HEK293 (cell line): ENCODE data around the gene INSIG2.

Experiments used
- CTCF ChIA-PET: fragments of 350-600 bp; formaldehyde crosslinking; extraction: SDS; loops from one replicate; lab custom pipeline; 2021; ENCODE audit warnings: antibody characterized with exemption; lab: Yijun Ruan, JAX
- POLR2A ChIA-PET: fragments of 300-600 bp; formaldehyde crosslinking; extraction: SDS; loops from one replicate; lab custom pipeline; 2020; ENCODE audit warnings: antibody characterized with exemption, inconsistent platforms; lab: Yijun Ruan, JAX
- H3K27ac ChIP-seq: fragments of 200-500 bp; sonication (Bioruptor generic); 2 replicates; pipeline ENCODE4 v1.5.1; 2014; ENCODE audit warnings: low read depth, low read length, control low read depth, inconsistent platforms; ENCODE audit errors: extremely low read depth
- H3K36me3 ChIP-seq, 2 experiments: fragments of 200-500 bp in 1 of 2; sonication (Bioruptor generic) in 1 of 2; 1 replicate in 1 of 2; 2 replicates in 1 of 2; pipeline ENCODE4 v1.5.1; 2014 to 2017; ENCODE audit warnings: inconsistent platforms in 2 of 2, low read length in 2 of 2; ENCODE audit not compliant: control insufficient read depth in 2 of 2, insufficient read depth in 1 of 2
- H3K4me1 ChIP-seq: fragments of 200-500 bp; sonication (Bioruptor generic); 2 replicates; pipeline ENCODE4 v1.5.1; 2014; ENCODE audit warnings: mild to moderate bottlenecking, low read length, inconsistent platforms; ENCODE audit not compliant: control insufficient read depth, insufficient read depth
- H3K4me3 ChIP-seq: 2 replicates; pipeline ENCODE4 v1.5.1; 2011; ENCODE audit warnings: low read depth, mild to moderate bottlenecking, control low read depth, low read length, moderate library complexity
- H3K9me3 ChIP-seq: fragments of 200-500 bp; sonication (Bioruptor generic); 2 replicates; pipeline ENCODE4 v1.5.1; 2014; ENCODE audit warnings: low read depth, low read length, inconsistent platforms; ENCODE audit not compliant: control insufficient read depth, insufficient read depth
- HOXD13 ChIP-seq: sonication (generic); formaldehyde crosslinking; IDR thresholded peaks from 2 replicates; pipeline ENCODE4 v1.8.0; 2022; ENCODE audit warnings: missing genetic modification reagents, borderline replicate concordance
- SALL2 ChIP-seq: fragments of 450-650 bp; formaldehyde crosslinking; IDR thresholded peaks from 2 replicates; pipeline ENCODE4 v1.5.0; 2017; ENCODE audit warnings: missing biosample characterization, mild to moderate bottlenecking, missing genetic modification characterization, borderline replicate concordance
- ZNF19 ChIP-seq: fragments of 450-650 bp; formaldehyde crosslinking; IDR thresholded peaks from 2 replicates; pipeline ENCODE4; 2016; ENCODE audit warnings: missing biosample characterization, missing genetic modification characterization, low read depth
- ZNF223 ChIP-seq: fragments of 450-650 bp; formaldehyde crosslinking; IDR thresholded peaks from 2 replicates; pipeline ENCODE4 v1.5.1; 2016; ENCODE audit warnings: missing biosample characterization, missing genetic modification characterization
- ZNF654 ChIP-seq: fragments of 450-650 bp; formaldehyde crosslinking; IDR thresholded peaks from 2 replicates; pipeline ENCODE4 v1.5.1; 2016; ENCODE audit warnings: low read depth, missing biosample characterization, missing genetic modification characterization
- TF ChIP-seq, protein P1 (sequence below): fragments of 450-650 bp; formaldehyde crosslinking; IDR thresholded peaks from 2 replicates; pipeline ENCODE4 v1.5.1; 2016; ENCODE audit warnings: missing biosample characterization, missing genetic modification characterization
- TF ChIP-seq, protein P2 (sequence below): fragments of 450-650 bp; formaldehyde crosslinking; IDR thresholded peaks from 2 replicates; pipeline ENCODE4 v1.5.1; 2017; ENCODE audit warnings: missing biosample characterization, missing genetic modification characterization
- TF ChIP-seq, protein P3 (sequence below): fragments of 450-650 bp; formaldehyde crosslinking; IDR thresholded peaks from 2 replicates; pipeline ENCODE4 v1.5.1; 2016; ENCODE audit warnings: missing biosample characterization, missing genetic modification characterization
- TF ChIP-seq, protein P4 (sequence below): fragments of 450-650 bp; formaldehyde crosslinking; IDR thresholded peaks from 2 replicates; pipeline ENCODE4 v1.5.1; 2016; ENCODE audit warnings: missing biosample characterization, missing genetic modification characterization
- TF ChIP-seq, protein P5 (sequence below): fragments of 450-650 bp; formaldehyde crosslinking; IDR thresholded peaks from 2 replicates; pipeline ENCODE4 v1.5.1; 2016; ENCODE audit warnings: missing biosample characterization, missing genetic modification characterization
- TF ChIP-seq, protein P6 (sequence below): fragments of 450-650 bp; formaldehyde crosslinking; IDR thresholded peaks from 2 replicates; pipeline ENCODE4 v1.5.1; 2017; ENCODE audit warnings: missing biosample characterization, missing genetic modification characterization
- TF ChIP-seq, protein P7 (sequence below): fragments of 450-650 bp; formaldehyde crosslinking; IDR thresholded peaks from 2 replicates; pipeline ENCODE4 v1.5.1; 2016; ENCODE audit warnings: missing biosample characterization, missing genetic modification characterization

INSIG2 gene

DNA sequence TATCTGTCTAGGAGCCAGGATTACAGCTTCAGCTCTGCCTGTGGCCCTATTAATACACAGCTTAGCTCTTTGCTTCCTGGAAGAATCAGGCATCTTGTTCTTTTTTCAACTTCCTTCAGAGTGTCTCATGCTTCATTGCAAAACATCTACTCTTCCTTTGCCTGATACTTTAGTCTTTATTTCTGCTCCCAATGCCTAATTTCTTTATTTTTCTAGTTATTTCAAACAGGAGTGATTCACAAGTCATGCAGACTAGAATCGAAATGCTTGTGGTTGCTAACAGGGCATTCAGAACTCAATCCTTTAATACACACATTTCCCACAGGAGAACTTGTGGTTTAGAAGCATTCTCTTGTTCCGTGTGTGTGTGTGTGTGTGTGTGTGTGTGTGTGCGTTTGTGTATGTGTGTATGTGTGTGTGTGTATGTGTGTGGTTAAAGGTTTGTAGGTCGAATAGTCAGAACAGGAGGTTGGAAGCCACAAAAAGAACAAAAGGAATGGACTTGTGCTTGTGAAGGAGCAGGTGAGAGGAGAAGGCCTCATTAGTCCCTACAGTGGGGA lies 28.3 kb upstream of the INSIG2 start:
- no peak overlapping the region for H3K4me3 ChIP-seq
- no peak overlapping the region for H3K27ac ChIP-seq
- H3K9me3 ChIP-seq = no peaks in the 10 kb centered on the region
- no peaks in the 10 kb centered on the region for H3K36me3 ChIP-seq
- ChIA-PET CTCF (interaction anchor here (0.6 to 5.1 kb wide), 5 partner anchors 8 to 433 kb away, joined by 4 to 77 read pairs (median 10); no protein-coding TSS in a partner anchor), POLR2A (no interaction called here)
- TF ChIP-seq, protein P1, sequence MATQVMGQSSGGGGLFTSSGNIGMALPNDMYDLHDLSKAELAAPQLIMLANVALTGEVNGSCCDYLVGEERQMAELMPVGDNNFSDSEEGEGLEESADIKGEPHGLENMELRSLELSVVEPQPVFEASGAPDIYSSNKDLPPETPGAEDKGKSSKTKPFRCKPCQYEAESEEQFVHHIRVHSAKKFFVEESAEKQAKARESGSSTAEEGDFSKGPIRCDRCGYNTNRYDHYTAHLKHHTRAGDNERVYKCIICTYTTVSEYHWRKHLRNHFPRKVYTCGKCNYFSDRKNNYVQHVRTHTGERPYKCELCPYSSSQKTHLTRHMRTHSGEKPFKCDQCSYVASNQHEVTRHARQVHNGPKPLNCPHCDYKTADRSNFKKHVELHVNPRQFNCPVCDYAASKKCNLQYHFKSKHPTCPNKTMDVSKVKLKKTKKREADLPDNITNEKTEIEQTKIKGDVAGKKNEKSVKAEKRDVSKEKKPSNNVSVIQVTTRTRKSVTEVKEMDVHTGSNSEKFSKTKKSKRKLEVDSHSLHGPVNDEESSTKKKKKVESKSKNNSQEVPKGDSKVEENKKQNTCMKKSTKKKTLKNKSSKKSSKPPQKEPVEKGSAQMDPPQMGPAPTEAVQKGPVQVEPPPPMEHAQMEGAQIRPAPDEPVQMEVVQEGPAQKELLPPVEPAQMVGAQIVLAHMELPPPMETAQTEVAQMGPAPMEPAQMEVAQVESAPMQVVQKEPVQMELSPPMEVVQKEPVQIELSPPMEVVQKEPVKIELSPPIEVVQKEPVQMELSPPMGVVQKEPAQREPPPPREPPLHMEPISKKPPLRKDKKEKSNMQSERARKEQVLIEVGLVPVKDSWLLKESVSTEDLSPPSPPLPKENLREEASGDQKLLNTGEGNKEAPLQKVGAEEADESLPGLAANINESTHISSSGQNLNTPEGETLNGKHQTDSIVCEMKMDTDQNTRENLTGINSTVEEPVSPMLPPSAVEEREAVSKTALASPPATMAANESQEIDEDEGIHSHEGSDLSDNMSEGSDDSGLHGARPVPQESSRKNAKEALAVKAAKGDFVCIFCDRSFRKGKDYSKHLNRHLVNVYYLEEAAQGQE = no peak
- TF ChIP-seq, protein P2, sequence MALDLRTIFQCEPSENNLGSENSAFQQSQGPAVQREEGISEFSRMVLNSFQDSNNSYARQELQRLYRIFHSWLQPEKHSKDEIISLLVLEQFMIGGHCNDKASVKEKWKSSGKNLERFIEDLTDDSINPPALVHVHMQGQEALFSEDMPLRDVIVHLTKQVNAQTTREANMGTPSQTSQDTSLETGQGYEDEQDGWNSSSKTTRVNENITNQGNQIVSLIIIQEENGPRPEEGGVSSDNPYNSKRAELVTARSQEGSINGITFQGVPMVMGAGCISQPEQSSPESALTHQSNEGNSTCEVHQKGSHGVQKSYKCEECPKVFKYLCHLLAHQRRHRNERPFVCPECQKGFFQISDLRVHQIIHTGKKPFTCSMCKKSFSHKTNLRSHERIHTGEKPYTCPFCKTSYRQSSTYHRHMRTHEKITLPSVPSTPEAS = peak; percentile 66; the same call in 1 of the 2 replicates
- TF ChIP-seq, all 188 proteins: peak for 1
- H3K4me1 ChIP-seq = peaks cover 5% of the 10 kb centered on the region; the same call in 1 of the 2 replicates

DNA sequence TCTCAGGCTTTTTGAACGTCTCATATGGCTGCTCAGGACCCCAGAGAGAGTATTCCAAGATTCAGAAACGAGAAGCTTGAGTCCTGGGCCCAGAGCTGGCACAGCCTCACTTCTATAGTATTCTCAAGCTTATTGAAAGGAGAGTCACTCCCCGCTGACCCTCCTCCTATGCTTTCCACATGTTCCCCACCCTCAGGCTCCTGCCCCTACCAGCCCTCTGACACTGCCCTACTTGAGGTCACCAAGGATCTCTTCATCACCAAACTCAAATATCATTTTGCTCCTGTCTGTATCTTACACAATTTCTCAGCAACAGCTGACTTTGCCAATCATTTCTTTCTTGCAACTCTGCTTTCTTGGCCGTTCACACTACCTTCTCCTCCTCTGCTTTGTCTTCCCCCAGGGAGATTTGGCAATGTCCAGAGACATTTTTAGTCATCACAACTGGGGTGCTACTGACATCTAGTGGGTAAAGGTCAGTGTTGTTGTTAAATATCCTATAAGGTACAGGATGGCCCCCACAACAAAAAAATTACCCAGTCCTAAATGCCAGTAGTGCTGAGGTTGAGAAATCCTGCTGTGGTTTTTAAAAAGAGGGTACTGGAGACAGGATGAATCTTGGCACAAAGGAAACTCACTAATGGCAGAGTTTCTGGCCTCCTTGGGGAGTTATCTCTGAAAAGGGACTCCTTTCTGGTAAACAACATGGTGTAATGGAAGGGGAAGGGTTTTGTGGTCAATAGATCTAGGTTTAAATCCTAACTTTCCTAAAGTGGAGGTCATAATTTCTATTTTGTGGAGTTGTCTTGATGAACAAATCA lies 26.9 kb upstream of the INSIG2 start:
- no peak overlapping the region for H3K4me3 ChIP-seq
- peaks cover 13% of the 10 kb centered on the region; the same call in 1 of the 2 replicates for H3K4me1 ChIP-seq
- POLR2A ChIA-PET = interaction anchor here (0.9 kb wide), 1 partner anchor 27 kb away, joined by 5 read pairs; the partner anchor contains the start of gene INSIG2
- CTCF ChIA-PET = interaction anchor here (0.6 to 5.1 kb wide), 17 partner anchors 9 to 160 kb away, joined by 3 to 77 read pairs (median 5); partner anchors contain the start of gene INSIG2
- H3K36me3 ChIP-seq = no peaks in the 10 kb centered on the region
- no peaks in the 10 kb centered on the region for H3K9me3 ChIP-seq
- no peak overlapping the region for H3K27ac ChIP-seq
- TF ChIP-seq, protein P3, sequence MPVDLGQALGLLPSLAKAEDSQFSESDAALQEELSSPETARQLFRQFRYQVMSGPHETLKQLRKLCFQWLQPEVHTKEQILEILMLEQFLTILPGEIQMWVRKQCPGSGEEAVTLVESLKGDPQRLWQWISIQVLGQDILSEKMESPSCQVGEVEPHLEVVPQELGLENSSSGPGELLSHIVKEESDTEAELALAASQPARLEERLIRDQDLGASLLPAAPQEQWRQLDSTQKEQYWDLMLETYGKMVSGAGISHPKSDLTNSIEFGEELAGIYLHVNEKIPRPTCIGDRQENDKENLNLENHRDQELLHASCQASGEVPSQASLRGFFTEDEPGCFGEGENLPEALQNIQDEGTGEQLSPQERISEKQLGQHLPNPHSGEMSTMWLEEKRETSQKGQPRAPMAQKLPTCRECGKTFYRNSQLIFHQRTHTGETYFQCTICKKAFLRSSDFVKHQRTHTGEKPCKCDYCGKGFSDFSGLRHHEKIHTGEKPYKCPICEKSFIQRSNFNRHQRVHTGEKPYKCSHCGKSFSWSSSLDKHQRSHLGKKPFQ (tag by site-specific recombination) = peak; percentile 28; the same call in 1 of the 2 replicates
- TF ChIP-seq ZNF19 (tag by site-specific recombination) = no peak
- TF ChIP-seq SALL2 (tag by site-specific recombination) = no peak
- TF ChIP-seq HOXD13 = no peak
- TF ChIP-seq, protein P4, sequence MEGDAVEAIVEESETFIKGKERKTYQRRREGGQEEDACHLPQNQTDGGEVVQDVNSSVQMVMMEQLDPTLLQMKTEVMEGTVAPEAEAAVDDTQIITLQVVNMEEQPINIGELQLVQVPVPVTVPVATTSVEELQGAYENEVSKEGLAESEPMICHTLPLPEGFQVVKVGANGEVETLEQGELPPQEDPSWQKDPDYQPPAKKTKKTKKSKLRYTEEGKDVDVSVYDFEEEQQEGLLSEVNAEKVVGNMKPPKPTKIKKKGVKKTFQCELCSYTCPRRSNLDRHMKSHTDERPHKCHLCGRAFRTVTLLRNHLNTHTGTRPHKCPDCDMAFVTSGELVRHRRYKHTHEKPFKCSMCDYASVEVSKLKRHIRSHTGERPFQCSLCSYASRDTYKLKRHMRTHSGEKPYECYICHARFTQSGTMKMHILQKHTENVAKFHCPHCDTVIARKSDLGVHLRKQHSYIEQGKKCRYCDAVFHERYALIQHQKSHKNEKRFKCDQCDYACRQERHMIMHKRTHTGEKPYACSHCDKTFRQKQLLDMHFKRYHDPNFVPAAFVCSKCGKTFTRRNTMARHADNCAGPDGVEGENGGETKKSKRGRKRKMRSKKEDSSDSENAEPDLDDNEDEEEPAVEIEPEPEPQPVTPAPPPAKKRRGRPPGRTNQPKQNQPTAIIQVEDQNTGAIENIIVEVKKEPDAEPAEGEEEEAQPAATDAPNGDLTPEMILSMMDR (tag by site-specific recombination) = peak; percentile 68
- TF ChIP-seq, protein P5, sequence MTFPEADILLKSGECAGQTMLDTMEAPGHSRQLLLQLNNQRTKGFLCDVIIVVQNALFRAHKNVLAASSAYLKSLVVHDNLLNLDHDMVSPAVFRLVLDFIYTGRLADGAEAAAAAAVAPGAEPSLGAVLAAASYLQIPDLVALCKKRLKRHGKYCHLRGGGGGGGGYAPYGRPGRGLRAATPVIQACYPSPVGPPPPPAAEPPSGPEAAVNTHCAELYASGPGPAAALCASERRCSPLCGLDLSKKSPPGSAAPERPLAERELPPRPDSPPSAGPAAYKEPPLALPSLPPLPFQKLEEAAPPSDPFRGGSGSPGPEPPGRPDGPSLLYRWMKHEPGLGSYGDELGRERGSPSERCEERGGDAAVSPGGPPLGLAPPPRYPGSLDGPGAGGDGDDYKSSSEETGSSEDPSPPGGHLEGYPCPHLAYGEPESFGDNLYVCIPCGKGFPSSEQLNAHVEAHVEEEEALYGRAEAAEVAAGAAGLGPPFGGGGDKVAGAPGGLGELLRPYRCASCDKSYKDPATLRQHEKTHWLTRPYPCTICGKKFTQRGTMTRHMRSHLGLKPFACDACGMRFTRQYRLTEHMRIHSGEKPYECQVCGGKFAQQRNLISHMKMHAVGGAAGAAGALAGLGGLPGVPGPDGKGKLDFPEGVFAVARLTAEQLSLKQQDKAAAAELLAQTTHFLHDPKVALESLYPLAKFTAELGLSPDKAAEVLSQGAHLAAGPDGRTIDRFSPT (tag by site-specific recombination) = no peak
- no peak for TF ChIP-seq ZNF223 (tag by site-specific recombination)
- TF ChIP-seq, protein P6, sequence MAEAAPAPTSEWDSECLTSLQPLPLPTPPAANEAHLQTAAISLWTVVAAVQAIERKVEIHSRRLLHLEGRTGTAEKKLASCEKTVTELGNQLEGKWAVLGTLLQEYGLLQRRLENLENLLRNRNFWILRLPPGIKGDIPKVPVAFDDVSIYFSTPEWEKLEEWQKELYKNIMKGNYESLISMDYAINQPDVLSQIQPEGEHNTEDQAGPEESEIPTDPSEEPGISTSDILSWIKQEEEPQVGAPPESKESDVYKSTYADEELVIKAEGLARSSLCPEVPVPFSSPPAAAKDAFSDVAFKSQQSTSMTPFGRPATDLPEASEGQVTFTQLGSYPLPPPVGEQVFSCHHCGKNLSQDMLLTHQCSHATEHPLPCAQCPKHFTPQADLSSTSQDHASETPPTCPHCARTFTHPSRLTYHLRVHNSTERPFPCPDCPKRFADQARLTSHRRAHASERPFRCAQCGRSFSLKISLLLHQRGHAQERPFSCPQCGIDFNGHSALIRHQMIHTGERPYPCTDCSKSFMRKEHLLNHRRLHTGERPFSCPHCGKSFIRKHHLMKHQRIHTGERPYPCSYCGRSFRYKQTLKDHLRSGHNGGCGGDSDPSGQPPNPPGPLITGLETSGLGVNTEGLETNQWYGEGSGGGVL = no peak
- TF ChIP-seq, protein P7, sequence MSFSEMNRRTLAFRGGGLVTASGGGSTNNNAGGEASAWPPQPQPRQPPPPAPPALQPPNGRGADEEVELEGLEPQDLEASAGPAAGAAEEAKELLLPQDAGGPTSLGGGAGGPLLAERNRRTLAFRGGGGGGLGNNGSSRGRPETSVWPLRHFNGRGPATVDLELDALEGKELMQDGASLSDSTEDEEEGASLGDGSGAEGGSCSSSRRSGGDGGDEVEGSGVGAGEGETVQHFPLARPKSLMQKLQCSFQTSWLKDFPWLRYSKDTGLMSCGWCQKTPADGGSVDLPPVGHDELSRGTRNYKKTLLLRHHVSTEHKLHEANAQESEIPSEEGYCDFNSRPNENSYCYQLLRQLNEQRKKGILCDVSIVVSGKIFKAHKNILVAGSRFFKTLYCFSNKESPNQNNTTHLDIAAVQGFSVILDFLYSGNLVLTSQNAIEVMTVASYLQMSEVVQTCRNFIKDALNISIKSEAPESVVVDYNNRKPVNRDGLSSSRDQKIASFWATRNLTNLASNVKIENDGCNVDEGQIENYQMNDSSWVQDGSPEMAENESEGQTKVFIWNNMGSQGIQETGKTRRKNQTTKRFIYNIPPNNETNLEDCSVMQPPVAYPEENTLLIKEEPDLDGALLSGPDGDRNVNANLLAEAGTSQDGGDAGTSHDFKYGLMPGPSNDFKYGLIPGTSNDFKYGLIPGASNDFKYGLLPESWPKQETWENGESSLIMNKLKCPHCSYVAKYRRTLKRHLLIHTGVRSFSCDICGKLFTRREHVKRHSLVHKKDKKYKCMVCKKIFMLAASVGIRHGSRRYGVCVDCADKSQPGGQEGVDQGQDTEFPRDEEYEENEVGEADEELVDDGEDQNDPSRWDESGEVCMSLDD (tag by site-specific recombination) = no peak
- peak; percentile 46 for TF ChIP-seq ZNF654 (tag by site-specific recombination)
